ENCODE results near the gene GHR.

Gene GHR

DNA sequence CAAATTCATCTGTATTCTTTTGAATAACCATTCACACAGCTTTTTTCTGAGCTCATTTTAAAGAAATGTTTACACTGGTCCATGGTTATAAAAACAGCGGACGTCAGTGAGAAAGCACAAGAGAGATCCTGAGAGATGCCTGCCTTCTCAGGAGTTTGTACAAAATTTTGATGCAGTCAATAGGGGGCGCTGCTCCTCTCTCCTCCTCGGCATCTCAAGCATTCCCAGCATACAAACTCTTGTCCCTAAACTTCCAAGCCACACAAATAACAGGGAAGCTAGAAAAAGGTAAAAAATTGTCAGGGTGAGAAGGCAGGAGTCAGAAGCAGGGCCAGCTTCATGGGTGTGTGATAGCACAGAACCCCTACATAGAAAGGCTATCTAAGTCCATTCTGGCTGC lies 322.2 kb downstream of the GHR start:
- DNase-seq: no peak

DNA sequence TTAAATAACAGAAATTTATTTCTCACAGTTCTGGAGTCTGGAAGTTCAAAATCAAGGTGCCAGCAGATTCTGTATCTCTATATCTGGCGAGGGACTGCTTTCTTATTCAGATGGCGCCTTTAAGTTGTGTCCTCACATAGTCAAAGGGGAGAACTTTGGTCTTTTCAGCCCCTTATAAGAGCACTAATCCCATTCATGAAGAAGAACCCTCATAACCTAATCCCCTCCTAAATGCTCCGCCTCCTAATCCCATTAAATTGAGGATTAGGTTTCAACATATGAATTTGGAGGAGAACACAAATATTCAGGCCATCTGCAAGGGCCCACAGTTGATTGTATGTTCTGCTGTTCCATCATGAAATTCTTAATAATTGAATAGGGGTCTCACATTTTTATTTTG lies 322.6 kb downstream of the GHR start:
- no peak for DNase-seq

DNA sequence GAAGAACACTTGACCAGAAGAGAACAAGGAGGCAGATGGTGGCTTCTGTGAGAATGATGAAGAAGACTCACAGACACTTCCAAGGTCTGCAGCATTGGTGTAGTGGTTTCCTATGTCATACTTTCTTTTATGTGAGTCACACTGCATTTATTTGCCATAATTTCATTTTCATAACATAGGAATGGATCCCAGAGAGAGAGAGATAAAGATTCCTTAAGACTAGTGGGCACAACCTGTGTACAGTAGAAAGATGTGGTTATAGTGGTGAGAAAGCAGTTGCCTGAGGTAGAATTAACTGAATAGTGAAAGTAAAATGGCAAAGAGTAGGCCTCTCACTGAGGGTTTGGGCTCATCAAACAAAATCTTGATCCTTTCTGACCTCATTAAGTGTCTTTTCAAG lies 325.8 kb downstream of the GHR start:
- DNase-seq: no peak

DNA sequence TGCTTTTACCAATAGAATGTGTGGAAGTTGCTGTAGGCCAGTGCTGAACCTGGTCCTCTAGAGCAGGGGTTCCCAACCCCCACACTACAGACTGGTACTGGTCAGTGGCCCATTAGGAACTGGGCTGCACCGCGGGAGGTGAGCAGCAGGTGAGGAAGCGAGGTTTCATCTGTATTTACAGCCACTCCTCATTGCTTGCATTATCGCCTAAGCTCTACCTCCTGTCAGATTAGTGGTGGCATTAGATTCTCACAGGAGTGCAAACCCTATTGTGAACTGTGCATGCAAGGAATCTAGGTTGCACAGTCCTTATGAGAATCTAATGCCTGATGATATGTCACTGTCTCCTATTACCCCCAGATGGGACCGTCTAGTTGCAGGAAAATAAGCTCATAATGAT lies 327.3 kb downstream of the GHR start:
- no peak for DNase-seq

DNA sequence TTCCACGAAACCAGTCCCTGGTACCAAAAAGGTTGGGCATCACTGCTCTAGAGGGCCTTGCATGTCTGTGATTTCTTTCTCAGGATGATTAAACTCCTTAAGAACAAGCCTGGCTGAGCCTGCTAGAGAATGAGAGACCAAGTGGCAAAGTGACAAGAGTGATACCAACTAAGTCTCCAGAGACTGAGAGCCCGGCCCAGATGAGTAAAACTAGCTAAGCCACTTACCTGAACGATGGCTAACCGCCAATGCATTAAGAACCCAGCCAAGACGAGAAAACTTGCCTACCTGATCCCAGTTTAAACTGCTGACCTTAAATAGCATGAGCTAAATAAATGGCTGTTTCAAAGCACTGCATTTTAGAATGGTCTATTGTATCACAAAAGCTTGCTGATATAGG lies 327.8 kb downstream of the GHR start:
- DNase-seq: no peak

DNA sequence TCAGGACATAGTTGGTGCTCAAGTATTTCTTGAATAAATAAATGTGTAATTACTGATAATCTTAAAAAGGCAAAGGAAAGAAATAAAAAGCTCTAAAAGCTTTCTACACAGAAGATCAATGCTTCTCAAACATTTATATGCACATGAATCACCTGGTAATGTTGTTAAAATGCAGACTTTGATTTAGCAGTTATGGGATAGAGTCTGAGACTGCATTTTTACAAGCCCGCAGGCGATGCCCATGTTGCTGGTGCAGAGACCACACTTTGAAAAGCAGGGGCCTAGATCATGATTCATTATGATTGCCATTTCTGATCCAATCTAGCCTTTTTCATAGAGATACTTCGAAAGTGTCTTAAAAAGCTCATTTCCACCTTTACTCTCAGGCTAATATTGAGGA lies 329.9 kb downstream of the GHR start:
- DNase-seq: no peak

DNA sequence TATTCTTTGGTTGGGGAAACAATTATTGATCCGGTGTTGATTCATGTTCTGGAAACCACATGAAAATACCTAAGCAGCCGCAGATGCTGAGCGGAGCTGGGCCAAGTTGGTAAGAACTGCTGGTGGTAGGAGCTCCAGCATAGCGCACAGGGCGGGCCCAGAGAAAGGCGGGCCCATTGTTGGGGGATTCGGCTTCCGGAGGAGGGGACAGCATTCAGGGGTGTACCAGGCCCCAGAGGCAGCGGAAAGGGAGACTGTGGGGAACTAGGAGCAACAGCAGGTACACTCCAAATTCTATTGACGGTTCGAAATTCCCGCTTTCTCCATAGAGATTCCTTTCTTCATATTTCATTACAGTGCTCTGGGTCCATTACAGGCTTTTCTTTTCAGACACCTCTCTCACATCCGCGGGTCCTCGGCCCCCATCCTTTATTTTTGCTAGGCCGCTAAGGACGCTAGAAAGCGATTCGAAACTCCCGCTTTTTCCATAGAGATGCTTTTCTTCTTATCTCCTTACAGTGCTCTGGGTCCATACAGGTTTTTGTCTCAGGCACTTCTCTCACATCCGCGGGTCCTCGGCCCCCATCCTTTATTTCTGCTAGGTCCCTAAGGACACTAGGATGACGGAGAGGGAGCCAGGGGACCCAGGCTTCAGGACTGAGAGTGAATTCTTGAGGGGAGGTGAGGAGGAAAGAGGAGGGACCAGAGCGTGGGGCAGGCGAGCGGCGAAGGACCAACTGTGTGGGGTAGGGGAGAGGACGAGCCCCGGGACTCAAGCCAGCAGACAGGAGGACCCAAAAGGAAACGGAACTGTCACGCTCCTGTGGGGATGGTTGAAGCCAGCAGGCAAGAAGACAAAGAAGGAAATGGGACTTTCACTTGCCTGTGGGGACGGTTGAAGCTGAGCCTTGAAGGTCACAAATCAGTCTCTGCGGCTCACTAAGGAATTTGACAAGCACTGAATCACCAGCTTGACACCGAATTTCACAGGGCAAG lies 333.7 kb downstream of the GHR start, which contains the start of gene CCDC152:
Gene CCDC152, plus strand, starts transcription at position 213 of the 996 bp plus-strand sequence. CDS start 2,304 bp downstream, outside the sequence.
- DNase-seq: peak; percentile 50

DNA sequence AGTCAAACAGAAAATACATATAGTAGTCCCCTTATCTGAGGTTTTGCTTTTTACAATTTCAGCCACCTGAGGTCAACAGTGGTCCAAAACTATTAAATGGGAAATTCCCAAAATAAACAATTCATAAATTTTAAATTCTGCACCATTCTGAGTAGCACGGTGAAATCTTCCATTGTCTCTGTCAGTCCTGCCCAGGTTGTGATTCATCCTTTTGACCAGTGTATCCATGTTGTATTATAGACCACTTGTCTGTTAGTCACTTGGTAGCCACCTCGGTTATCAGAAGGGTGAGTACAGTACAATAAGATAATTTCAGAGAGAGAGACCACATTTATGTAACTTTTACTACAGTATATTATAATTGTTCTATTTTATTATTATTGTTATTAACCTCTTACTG lies 336.2 kb downstream of the GHR start:
- no peak for DNase-seq

DNA sequence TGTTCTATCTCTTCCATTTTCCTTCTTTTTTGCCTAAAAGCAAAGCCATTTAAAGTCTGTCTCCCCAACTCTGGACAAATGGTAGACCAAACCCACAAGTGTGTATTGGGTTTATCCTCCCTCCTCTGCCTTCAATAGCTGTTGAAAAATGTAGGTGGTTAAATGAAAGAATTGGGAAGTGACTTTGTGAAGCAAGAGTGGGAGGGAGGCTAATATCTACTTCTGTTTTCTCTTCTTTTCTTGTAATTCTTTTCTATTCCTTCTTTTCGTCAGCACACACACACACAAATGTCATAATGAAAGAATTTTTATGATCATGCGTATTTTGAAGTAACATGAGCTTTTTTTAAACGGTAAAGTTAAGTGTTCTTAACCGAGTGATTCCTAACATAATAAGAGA lies 337.2 kb downstream of the GHR start:
- no peak for DNase-seq

DNA sequence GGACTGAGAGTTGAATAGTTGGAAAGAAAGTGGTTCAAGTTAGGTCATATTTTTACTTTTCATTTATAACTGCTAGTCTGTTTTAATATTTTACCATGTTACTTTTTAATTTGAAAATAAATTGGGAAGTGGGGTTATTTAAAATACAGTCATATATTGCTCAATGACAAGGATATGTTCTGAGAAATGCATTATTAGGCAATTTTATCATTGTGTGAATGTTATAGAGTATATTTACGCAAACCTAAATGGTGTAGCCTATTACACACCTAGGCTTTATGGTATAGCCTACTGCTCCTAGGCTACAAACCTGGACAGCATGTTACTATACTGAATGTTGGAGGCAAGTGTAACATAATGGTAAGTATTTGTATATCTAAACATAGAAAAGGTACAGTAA lies 338.6 kb downstream of the GHR start:
- no peak for DNase-seq

DNA sequence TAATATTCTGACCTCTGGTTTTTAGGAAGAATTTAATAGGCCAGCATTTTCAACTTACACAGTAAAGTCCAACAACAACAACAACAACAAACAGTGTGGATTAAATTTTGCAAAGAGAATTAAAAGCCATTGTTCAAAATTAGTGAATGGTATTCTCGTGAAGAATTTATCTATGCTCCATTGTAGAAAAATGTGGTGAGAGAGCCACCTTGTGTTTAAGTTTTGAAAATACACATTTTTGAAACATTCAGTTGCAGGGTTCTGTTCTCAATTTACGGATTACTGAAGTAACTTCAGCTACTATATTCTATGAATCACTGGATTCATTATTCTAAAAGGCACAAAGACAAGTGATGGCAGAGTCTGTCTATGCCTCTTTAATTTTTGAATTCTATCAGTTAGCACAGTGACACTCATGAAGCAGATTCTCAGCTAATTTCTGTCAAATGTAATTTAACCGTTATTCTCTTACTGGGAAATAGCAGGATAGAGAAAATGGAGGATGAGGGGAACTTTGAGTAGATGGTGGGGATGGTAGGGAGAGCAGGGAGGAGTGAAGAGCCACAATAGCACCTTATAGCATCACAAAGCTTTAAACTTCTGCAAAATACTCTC lies 344.4 kb downstream of the GHR start:
- DNase-seq: no peak

DNA sequence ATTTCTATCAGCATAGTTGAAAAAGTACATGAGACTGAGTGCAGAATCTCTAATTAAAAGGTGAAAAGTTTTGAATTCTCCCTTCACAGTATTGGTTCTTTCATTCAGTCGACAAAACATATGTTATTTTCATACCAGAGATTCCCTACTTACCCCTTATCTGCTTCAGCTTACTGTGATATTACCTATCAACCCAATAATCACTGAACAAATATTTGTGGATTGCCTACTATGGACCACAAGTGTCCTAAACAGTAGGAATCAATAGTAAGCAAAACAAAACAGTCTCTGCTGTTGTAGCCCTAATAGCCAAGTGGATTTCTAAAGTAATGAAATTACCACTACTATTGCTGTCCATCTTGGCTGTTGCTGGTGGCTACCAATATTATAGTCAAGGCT lies 344.9 kb downstream of the GHR start:
- DNase-seq: no peak

DNA sequence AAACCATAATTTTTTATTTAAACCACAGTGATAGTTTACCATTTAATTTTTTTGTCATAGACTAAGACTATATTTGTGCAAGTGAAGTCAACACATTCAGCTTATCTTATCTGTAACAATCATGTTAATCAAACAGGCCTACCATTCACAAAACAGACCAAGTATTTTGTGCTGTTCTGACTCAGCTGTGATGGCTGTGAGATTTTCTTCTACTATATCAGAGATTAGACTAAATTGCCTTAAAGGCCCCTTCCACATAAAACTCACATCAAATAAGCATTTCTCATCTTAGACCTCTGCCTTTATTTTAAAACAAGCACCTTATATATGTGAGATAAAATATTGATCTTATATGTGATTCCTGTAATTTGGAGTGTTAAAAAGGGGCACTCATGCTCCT lies 346.8 kb downstream of the GHR start:
- DNase-seq: no peak
